HG03354 (cell line): ENCODE measurements around the gene CHN1.

ENCODE experiments used
- ATAC-seq: cut with Tn5 transposase; IDR thresholded peaks from one replicate; pipeline ENCODE4 v1.9.1; 2021; ENCODE audit warnings: mild to moderate bottlenecking; ENCODE audit not compliant: unreplicated experiment, poor library complexity, severe bottlenecking

Gene CHN1

GRCh38 chr2:174797781-174798276 is 207.4 kb downstream of the CHN1 start:
- no peak for ATAC-seq

GRCh38 chr2:174796319-174796771 is 208.8 kb downstream of the CHN1 start:
- no peak for ATAC-seq

GRCh38 chr2:174794851-174795374 is 210.3 kb downstream of the CHN1 start:
- ATAC-seq = no peak

- no peak for ATAC-seq
Measured at GRCh38 chr2:174792309-174793025, 212.7 kb downstream of the CHN1 start.

GRCh38 chr2:174791746-174792280 is 213.4 kb downstream of the CHN1 start:
- ATAC-seq = no peak

GRCh38 chr2:174791020-174791419 is 214.2 kb downstream of the CHN1 start:
- ATAC-seq = no peak

GRCh38 chr2:174789001-174789400 is 216.2 kb downstream of the CHN1 start:
- ATAC-seq = no peak

GRCh38 chr2:174788291-174788929 is 216.8 kb downstream of the CHN1 start:
- ATAC-seq = no peak

GRCh38 chr2:174787487-174788205 is 217.5 kb downstream of the CHN1 start:
- ATAC-seq = no peak

GRCh38 chr2:174786066-174786725 is 219.0 kb downstream of the CHN1 start:
- ATAC-seq = no peak

GRCh38 chr2:174785481-174785880 is 219.7 kb downstream of the CHN1 start:
- no peak for ATAC-seq

- ATAC-seq = no peak
Measured at GRCh38 chr2:174784909-174785308, 220.3 kb downstream of the CHN1 start.

- ATAC-seq = no peak
Measured at GRCh38 chr2:174784316-174784715, 220.9 kb downstream of the CHN1 start.

GRCh38 chr2:174781996-174782395 is 223.2 kb downstream of the CHN1 start:
- no peak for ATAC-seq

GRCh38 chr2:174781298-174781697 is 223.9 kb downstream of the CHN1 start:
- no peak for ATAC-seq

- ATAC-seq = no peak
Measured at GRCh38 chr2:174780856-174781255, 224.3 kb downstream of the CHN1 start.

GRCh38 chr2:174780191-174780840 is 224.9 kb downstream of the CHN1 start:
- no peak for ATAC-seq

GRCh38 chr2:174779361-174779928 is 225.7 kb downstream of the CHN1 start:
- no peak for ATAC-seq
